ENCODE results near the gene LAMA4.

Gene LAMA4

GRCh38 chr6:112184951-112185350 is 69.4 kb downstream of the LAMA4 start:
- DNase-seq (ENCODE audit: low read depth, low spot score), result no peak

GRCh38 chr6:112183271-112183671 is 71.1 kb downstream of the LAMA4 start:
- no peak for DNase-seq (ENCODE audit: low read depth, low spot score)

GRCh38 chr6:112181130-112181529 is 73.2 kb downstream of the LAMA4 start:
- no peak for DNase-seq (ENCODE audit: low read depth, low spot score)

- DNase-seq (ENCODE audit: low read depth, low spot score), result peak; percentile 42
Observed at GRCh38 chr6:112180095-112180820, 74.1 kb downstream of the LAMA4 start.

GRCh38 chr6:112179631-112180030 is 74.7 kb downstream of the LAMA4 start:
- DNase-seq (ENCODE audit: low read depth, low spot score), result no peak

GRCh38 chr6:112178846-112179245 is 75.5 kb downstream of the LAMA4 start:
- DNase-seq (ENCODE audit: low read depth, low spot score), result no peak

GRCh38 chr6:112177092-112177491 is 77.3 kb downstream of the LAMA4 start:
- DNase-seq (ENCODE audit: low read depth, low spot score), result no peak

GRCh38 chr6:112176175-112176574 is 78.2 kb downstream of the LAMA4 start:
- no peak for DNase-seq (ENCODE audit: low read depth, low spot score)

GRCh38 chr6:112173221-112173804 is 81.1 kb downstream of the LAMA4 start:
- no peak for DNase-seq (ENCODE audit: low read depth, low spot score)

- no peak for DNase-seq (ENCODE audit: low read depth, low spot score)
Observed at GRCh38 chr6:112172540-112172939, 81.8 kb downstream of the LAMA4 start.

GRCh38 chr6:112169541-112169940 is 84.8 kb downstream of the LAMA4 start:
- DNase-seq (ENCODE audit: low read depth, low spot score), result no peak

GRCh38 chr6:112163295-112164257 is 90.8 kb downstream of the LAMA4 start:
- DNase-seq (ENCODE audit: low read depth, low spot score), result no peak

GRCh38 chr6:112160745-112161144 is 93.6 kb downstream of the LAMA4 start:
- no peak for DNase-seq (ENCODE audit: low read depth, low spot score)

- DNase-seq (ENCODE audit: low read depth, low spot score), result no peak
Observed at GRCh38 chr6:112156668-112157067, 97.7 kb downstream of the LAMA4 start.

- no peak for DNase-seq (ENCODE audit: low read depth, low spot score)
Observed at GRCh38 chr6:112155886-112156285, 98.5 kb downstream of the LAMA4 start.

- DNase-seq (ENCODE audit: low read depth, low spot score), result no peak
Observed at GRCh38 chr6:112154711-112155110, 99.7 kb downstream of the LAMA4 start.

GRCh38 chr6:112153926-112154607 is 100.3 kb downstream of the LAMA4 start:
- no peak for DNase-seq (ENCODE audit: low read depth, low spot score)

- no peak for DNase-seq (ENCODE audit: low read depth, low spot score)
Observed at GRCh38 chr6:112150363-112150762, 104.0 kb downstream of the LAMA4 start.

GRCh38 chr6:112149719-112150263 is 104.6 kb downstream of the LAMA4 start:
- no peak for DNase-seq (ENCODE audit: low read depth, low spot score)

GRCh38 chr6:112149236-112149635 is 105.1 kb downstream of the LAMA4 start:
- DNase-seq (ENCODE audit: low read depth, low spot score), result no peak

- no peak for DNase-seq (ENCODE audit: low read depth, low spot score)
Observed at GRCh38 chr6:112148103-112148502, 106.3 kb downstream of the LAMA4 start.

All from iPS DF 19.7 (cell line).